H9 (cell line): ENCODE measurements around the gene ACBD3. TPM values are rescaled to one million over a fixed set of nuclear protein-coding genes. Genes with fewer than 3 reads are reported as not detected.

Experiments
- DNase-seq: peaks from one replicate; pipeline ENCODE4 v3.0.0-alpha.2; 2017
- H2AFZ ChIP-seq: one replicate; pipeline ENCODE4 v1.6.1; 2013; ENCODE audit warnings: mild to moderate bottlenecking, low read length, control low read depth, moderate library complexity
- H2AK5ac ChIP-seq: 2 replicates; pipeline ENCODE4 v1.6.1; 2013; ENCODE audit warnings: low read length, control low read depth, mixed read lengths; ENCODE audit not compliant: insufficient read length
- H2BK120ac ChIP-seq: one replicate; pipeline ENCODE4 v1.6.1; 2013; ENCODE audit warnings: low read depth, mild to moderate bottlenecking, low read length, control low read depth, inconsistent platforms; ENCODE audit not compliant: poor library complexity, severe bottlenecking
- H2BK12ac ChIP-seq: 2 replicates; pipeline ENCODE4 v1.6.1; 2013; ENCODE audit warnings: low read length, control low read depth, mixed read lengths, low read depth; ENCODE audit not compliant: insufficient read length
- H2BK15ac ChIP-seq: 2 replicates; pipeline ENCODE4 v1.6.1; 2013; ENCODE audit warnings: low read depth, low read length, control low read depth
- H2BK20ac ChIP-seq: one replicate; pipeline ENCODE4 v1.6.1; 2013; ENCODE audit warnings: low read depth, mild to moderate bottlenecking, low read length, control low read depth, inconsistent platforms; ENCODE audit not compliant: poor library complexity, severe bottlenecking
- H2BK5ac ChIP-seq: 2 replicates; pipeline ENCODE4 v1.6.1; 2013; ENCODE audit warnings: low read length, control low read depth, mixed read lengths; ENCODE audit not compliant: insufficient read length
- H3K14ac ChIP-seq: 2 replicates; pipeline ENCODE4 v1.6.1; 2013; ENCODE audit warnings: low read length, control low read depth; ENCODE audit not compliant: insufficient read depth
- H3K18ac ChIP-seq: 2 replicates; pipeline ENCODE4 v1.6.1; 2013; ENCODE audit warnings: low read depth, mild to moderate bottlenecking, mixed read lengths, low read length, control low read depth; ENCODE audit not compliant: insufficient read length
- H3K23ac ChIP-seq: 2 replicates; pipeline ENCODE4 v1.6.1; 2013; ENCODE audit warnings: low read length, control low read depth, mixed read lengths, low read depth; ENCODE audit not compliant: insufficient read length
- H3K23me2 ChIP-seq: 2 replicates; pipeline ENCODE4 v1.6.1; 2013; ENCODE audit warnings: low read depth, mild to moderate bottlenecking, mixed read lengths, low read length, control low read depth; ENCODE audit not compliant: insufficient read length, poor library complexity, severe bottlenecking
- H3K27ac ChIP-seq: 2 replicates; pipeline ENCODE4 v1.5.1; 2013; ENCODE audit warnings: low read length, control low read depth, mixed read lengths, low read depth; ENCODE audit not compliant: insufficient read length
- H3K27me3 ChIP-seq: 2 replicates; pipeline ENCODE4 v1.6.1; 2013; ENCODE audit warnings: low read length, control low read depth, inconsistent platforms; ENCODE audit not compliant: insufficient read depth
- H3K4ac ChIP-seq: 2 replicates; pipeline ENCODE4 v1.6.1; 2013; ENCODE audit warnings: low read depth, mild to moderate bottlenecking, control low read depth, inconsistent platforms, low read length, moderate library complexity
- H3K4me1 ChIP-seq: 2 replicates; pipeline ENCODE4 v1.6.1; 2013; ENCODE audit warnings: low read length, control low read depth, inconsistent platforms; ENCODE audit not compliant: insufficient read depth
- H3K4me2 ChIP-seq: 2 replicates; pipeline ENCODE4 v1.6.1; 2013; ENCODE audit warnings: low read length, control low read depth, mixed read lengths; ENCODE audit not compliant: insufficient read length, insufficient read depth
- H3K56ac ChIP-seq: 2 replicates; pipeline ENCODE4 v1.6.1; 2013; ENCODE audit warnings: low read depth, mild to moderate bottlenecking, mixed read lengths, low read length, control low read depth; ENCODE audit not compliant: insufficient read length
- H3K79me1 ChIP-seq: 2 replicates; pipeline ENCODE4 v1.6.1; 2013; ENCODE audit warnings: low read depth, mild to moderate bottlenecking, moderate library complexity, low read length, control low read depth, inconsistent platforms; ENCODE audit not compliant: insufficient read depth, poor library complexity, severe bottlenecking
- H3K79me2 ChIP-seq: 2 replicates; pipeline ENCODE4 v1.6.1; 2013; ENCODE audit warnings: low read length, control low read depth, inconsistent platforms; ENCODE audit not compliant: insufficient read depth
- H3K9ac ChIP-seq: 2 replicates; pipeline ENCODE4 v1.6.1; 2013; ENCODE audit warnings: low read length, control low read depth, mixed read lengths; ENCODE audit not compliant: insufficient read length; ENCODE audit errors: extremely low read depth
- H3K9me3 ChIP-seq: one replicate; pipeline ENCODE4 v1.6.1; 2013; ENCODE audit warnings: low read depth, low read length, inconsistent platforms; ENCODE audit not compliant: control insufficient read depth
- H3T11ph ChIP-seq: one replicate; pipeline ENCODE4 v1.6.1; 2013; ENCODE audit warnings: mild to moderate bottlenecking, low read length, control low read depth, inconsistent platforms
- H4K20me1 ChIP-seq: one replicate; pipeline ENCODE4 v1.6.1; 2013; ENCODE audit not compliant: control insufficient read depth, insufficient read length, insufficient read depth
- H4K5ac ChIP-seq: 2 replicates; pipeline ENCODE4 v1.6.1; 2013; ENCODE audit warnings: low read depth, mild to moderate bottlenecking, mixed read lengths, low read length, control low read depth; ENCODE audit not compliant: insufficient read length
- H4K8ac ChIP-seq: replicated peaks from 2 replicates; pipeline ENCODE4 v1.6.1; 2013; ENCODE audit warnings: low read length, control low read depth, mixed read lengths, low read depth; ENCODE audit not compliant: insufficient read length
- H4K91ac ChIP-seq: 2 replicates; pipeline ENCODE4 v1.6.1; 2013; ENCODE audit warnings: low read depth, mild to moderate bottlenecking, moderate library complexity, mixed read lengths, low read length, control low read depth; ENCODE audit not compliant: insufficient read length
- H3K27ac Mint-ChIP-seq, 3 experiments: 2 replicates in 2 of 3; 3 replicates in 1 of 3; pipeline ENCODE4 v1.8.0; 2020 to 2021; ENCODE audit warnings: mixed read lengths in 3 of 3, mild to moderate bottlenecking in 1 of 3, moderate library complexity in 1 of 3
- H3K27me3 Mint-ChIP-seq: 2 replicates; pipeline ENCODE4 v1.8.0; 2021; ENCODE audit warnings: low read depth, mild to moderate bottlenecking, moderate library complexity, mixed read lengths
- H3K36me3 Mint-ChIP-seq, 3 experiments: 2 replicates in 2 of 3; 3 replicates in 1 of 3; pipeline ENCODE4 v1.8.0; 2020 to 2021; ENCODE audit warnings: low read depth in 3 of 3, mixed read lengths in 3 of 3; ENCODE audit not compliant: insufficient read depth in 1 of 3
- H3K4me1 Mint-ChIP-seq, 2 experiments: 2 replicates each; pipeline ENCODE4 v1.8.0; 2020; ENCODE audit warnings: mixed read lengths in 2 of 2
- H3K4me3 Mint-ChIP-seq, 2 experiments: 2 replicates in 1 of 2; 3 replicates in 1 of 2; pipeline ENCODE4 v1.8.0; 2020 to 2021; ENCODE audit warnings: mild to moderate bottlenecking in 2 of 2, mixed read lengths in 2 of 2, moderate library complexity in 1 of 2
- H3K9me3 Mint-ChIP-seq, 2 experiments: 2 replicates in 1 of 2; 3 replicates in 1 of 2; pipeline ENCODE4 v1.8.0; 2020; ENCODE audit warnings: mild to moderate bottlenecking in 2 of 2, mixed read lengths in 2 of 2, moderate library complexity in 1 of 2
- CTCF ChIP-seq: fragments of 200-600 bp; sonication (generic); conservative IDR thresholded peaks from 3 replicates; pipeline ENCODE4 v1.8.0; 2021; ENCODE audit warnings: antibody characterized with exemption, mild to moderate bottlenecking
- WGBS: extraction: QIAGEN DNeasy Blood & Tissue Kit; methylation state at CpG from one replicate; pipeline ENCODE4 v1.1.7; 2013; ENCODE audit warnings: missing lambda C conversion rate, low lambda C conversion rate, mixed read lengths; ENCODE audit not compliant: insufficient read length; ENCODE audit errors: extremely low coverage; 5-methylcytosine and 5-hydroxymethylcytosine counted together
- total RNA-seq: library from RNA; stranded (reverse); gene quantifications from 2 replicates; pipeline ENCODE4 v1.2.1, GENCODE V29; 2021

Gene ACBD3
- total RNA-seq, 1 experiment from 2014 or later = 30.8 TPM

GRCh38 chr1:226100436-226101391 lies 85.8 kb downstream of the ACBD3 start:
- Histone ChIP-seq H2BK20ac (no peak overlapping the region), H3T11ph (no peak overlapping the region), H3K9me3 (no peaks in the 10 kb centered on the region), H2AK5ac (no peak overlapping the region), H3K79me2 (no peaks in the 10 kb centered on the region), H3K4me1 (peaks cover 5% of the 10 kb centered on the region; the same call in 1 of the 2 replicates), H3K27ac (no peak overlapping the region), H4K91ac (no peak overlapping the region), H3K14ac (no peak overlapping the region), H2AFZ (no peak overlapping the region), H3K56ac (no peak overlapping the region), H3K79me1 (no peaks in the 10 kb centered on the region), H2BK12ac (no peak overlapping the region), H4K5ac (no peak overlapping the region), H3K4me2 (peak overlapping the region; percentile 88), H3K23me2 (peaks cover 5% of the 10 kb centered on the region), H4K20me1 (no peaks in the 10 kb centered on the region), H3K9ac (no peak overlapping the region), H2BK120ac (no peak overlapping the region), H4K8ac (no peak overlapping the region), H3K18ac (no peak overlapping the region), H3K23ac (no peak overlapping the region), H2BK5ac (no peak overlapping the region), H2BK15ac (no peak overlapping the region), H3K27me3 (no peaks in the 10 kb centered on the region), H3K4ac (no peak overlapping the region)
- Mint-ChIP-seq H3K36me3 (no peaks in the 10 kb centered on the region), H3K27me3 (peaks cover 21% of the 10 kb centered on the region), H3K4me3 (peak overlapping the region; percentile 69 to 73), H3K9me3 (no peaks in the 10 kb centered on the region), H3K4me1 (peaks cover 31 to 43% of the 10 kb centered on the region in 2 experiments), H3K27ac (no peak overlapping the region)
- no peak for DNase-seq
- WGBS = no CpG with 5 or more reads among the region's 32 CpGs
- peak; percentile 31; the same call in 1 of the 3 replicates for TF ChIP-seq CTCF
